ENCODE data around the gene VGF.

DNA sequence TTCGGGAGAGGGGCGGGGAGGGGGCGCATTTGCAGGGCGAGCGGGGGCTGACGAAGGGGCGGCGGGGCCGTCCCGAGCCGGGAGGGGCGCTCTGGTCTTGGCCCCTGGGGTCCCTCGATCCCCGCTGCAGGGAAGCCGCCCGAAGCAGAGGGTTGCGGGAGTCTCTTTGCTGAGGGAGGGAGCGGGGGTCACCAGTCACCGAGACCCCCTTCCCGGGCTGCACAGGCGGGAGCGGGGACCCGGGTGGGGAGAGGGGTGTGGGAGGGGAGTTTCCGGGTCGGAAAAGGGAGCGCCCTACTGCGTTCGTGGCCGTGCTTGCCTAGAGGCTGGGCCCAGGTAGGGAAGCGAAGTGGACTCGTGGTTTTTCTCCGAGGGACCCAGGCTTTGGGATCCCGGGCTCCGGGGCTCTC, 10.7 kb downstream of the VGF start:
- no peak for TF ChIP-seq POLR2A (IDR thresholded peaks at IDR 0.05; ENCODE audit: low read length)
- TF ChIP-seq GATA1 (IDR thresholded peaks at IDR 0.05; ENCODE audit: low read depth, low read length) = no peak
